Measurements from ENCODE around the gene GET4. TPM values are rescaled to one million over a fixed set of nuclear protein-coding genes. Genes with fewer than 3 reads are reported as not detected.

The GET4 gene
- total and polyA plus RNA-seq, 2 of the 4 experiments (the other 2 are of a cell fraction) = 11.3 to 30.9 TPM

- 85% methylated on average over 4 of the region's 16 CpGs; no CpG with 5 or more reads in 1 of the 2 experiments for WGBS, 2 experiments (ENCODE audit: extremely low coverage in 2 of 2, insufficient read length in 1 of 2)
- no peak overlapping the region for H2AK9ac ChIP-seq (replicated peaks; ENCODE audit: low read depth, low read length, poor library complexity)
- POLR2A ChIA-PET (ENCODE audit: unreplicated experiment) = no interaction called here
These were observed 34.4 kb upstream of the GET4 start for GRCh38 chr7:841943-842342.

More at GRCh38 chr7:841943-842342, 34.4 kb upstream of the GET4 start:
- Histone ChIP-seq H3K23ac (ENCODE audit: low read depth, low read length) (no peak overlapping the region), H3K27ac (ENCODE audit: insufficient read depth, low read length) (peak overlapping the region; percentile 15; the same call in 1 of the 2 replicates), H3K4ac (ENCODE audit: low read depth, low read length) (peak overlapping the region; percentile 23; the same call in 1 of the 2 replicates), H2BK5ac (ENCODE audit: low read depth, low read length, poor library complexity, severe bottlenecking) (no peak overlapping the region), H4K5ac (ENCODE audit: low read depth, low read length) (no peak overlapping the region), H2BK15ac (ENCODE audit: low read depth, low read length) (no peak overlapping the region), H4K91ac (ENCODE audit: insufficient read depth, low read depth, low read length) (no peak overlapping the region), H3K4me2 (ENCODE audit: low read depth, low read length) (no peak overlapping the region), H3K9me3 (ENCODE audit: control insufficient read depth, insufficient read depth, low read length) (no peaks in the 10 kb centered on the region), H3K36me3 (ENCODE audit: control insufficient read depth, insufficient read depth, low read length) (peaks cover 51% of the 10 kb centered on the region), H2AK5ac (ENCODE audit: low read depth, low read length) (no peak overlapping the region), H3K18ac (ENCODE audit: low read depth, low read length) (no peak overlapping the region), H3K9me1 (ENCODE audit: insufficient read depth, low read length) (no peaks in the 10 kb centered on the region; the same call in 1 of the 2 replicates), H2BK20ac (ENCODE audit: low read depth, low read length) (no peak overlapping the region), H3K9ac (ENCODE audit: low read depth, low read length) (no peak overlapping the region), H4K8ac (ENCODE audit: low read depth in 2 of 2, low read length in 2 of 2) (no peak overlapping the region), H4K20me1 (ENCODE audit: insufficient read depth, low read length) (peaks cover 25% of the 10 kb centered on the region), H3K79me1 (ENCODE audit: low read depth in 1 of 2, low read length in 2 of 2) (peaks cover 30 to 68% of the 10 kb centered on the region in 2 experiments), H3K56ac (ENCODE audit: extremely low read depth, insufficient read depth, low read length) (no peak overlapping the region), H3K14ac (replicated peaks; ENCODE audit: low read depth, low read length) (no peak overlapping the region), H3K4me3 (ENCODE audit: insufficient read depth, low read depth, low read length) (no peak overlapping the region), H3K27me3 (ENCODE audit: control insufficient read depth, insufficient read depth, low read length) (no peaks in the 10 kb centered on the region), H3K4me1 (ENCODE audit: control insufficient read depth, insufficient read depth, low read length) (peaks cover 5% of the 10 kb centered on the region; the same call in 1 of the 2 replicates), H2BK120ac (ENCODE audit: low read depth, low read length) (no peak overlapping the region), H2AFZ (replicated peaks; ENCODE audit: low read length, poor library complexity) (no peak overlapping the region)
- dilution Hi-C loops (cut with HindIII; ENCODE audit: low sequenced_read_pairs, unreplicated experiment) = no loop called here
- TF ChIP-seq CTCF (conservative IDR thresholded peaks at IDR 0.05; ENCODE audit: low read depth, low read length) (no peak), FOS (IDR thresholded peaks at IDR 0.05; ENCODE audit: low read depth, low read length) (no peak), POLR2A (IDR thresholded peaks at IDR 0.05; ENCODE audit: low read depth, low read length) (no peak), RCOR1 (IDR thresholded peaks at IDR 0.05; ENCODE audit: insufficient replicate concordance, low read length) (no peak), BHLHE40 (IDR thresholded peaks at IDR 0.05; ENCODE audit: low read depth, low read length) (no peak), NFE2L2 (IDR thresholded peaks at IDR 0.05; ENCODE audit: low read depth, low read length) (no peak), ELK1 (IDR thresholded peaks at IDR 0.05; ENCODE audit: borderline replicate concordance, low read depth, low read length) (no peak), CEBPB (IDR thresholded peaks at IDR 0.05; ENCODE audit: low read depth, low read length) (no peak), RFX5 (IDR thresholded peaks at IDR 0.05; ENCODE audit: low read depth, low read length) (no peak), USF2 (IDR thresholded peaks at IDR 0.05; ENCODE audit: low read depth, low read length) (no peak), MAFK (IDR thresholded peaks at IDR 0.05; ENCODE audit: low read depth, low read length) (no peak), SMC3 (IDR thresholded peaks at IDR 0.05; ENCODE audit: low read depth, low read length) (no peak), MAZ (IDR thresholded peaks at IDR 0.05; ENCODE audit: borderline replicate concordance, low read depth, low read length) (no peak), RAD21 (IDR thresholded peaks at IDR 0.05; ENCODE audit: low read length) (no peak)
- CTCF ChIA-PET = interaction anchor here (0.8 kb wide), 1 partner anchor 26 kb away, joined by 3 read pairs; no protein-coding TSS in a partner anchor
- no TSS peak for BruUV-seq (replicated peaks)
- ATAC-seq (ENCODE audit: low read depth) (no peak), DNase-seq (no peak)
- in situ Hi-C loops (cut with MboI; ENCODE audit: low sequenced_read_pairs) = no loop called here
- intact Hi-C loops (cut with micrococcal nuclease) = no loop called here

All from IMR-90 (cell line).